Testis (tissue), 2 donors: ENCODE data around the gene FBXL17.

Experiments used
- POLR2A ChIP-seq: fragments of 450-650 bp; IDR thresholded peaks from one replicate; pipeline ENCODE4 v1.6.1; 2017; ENCODE audit warnings: antibody characterized with exemption, mild to moderate bottlenecking, moderate library complexity
- TF ChIP-seq, protein P1 (sequence below), 3 experiments: fragments of 450-650 bp in 2 of 3; fragments of 200-600 bp in 1 of 3; sonication (generic) in 1 of 3; IDR thresholded peaks; one replicate each; pipeline ENCODE4 v1.5.1; 2016 to 2019; ENCODE audit warnings: antibody characterized with exemption in 3 of 3, mild to moderate bottlenecking in 2 of 3, moderate library complexity in 1 of 3

DNA sequence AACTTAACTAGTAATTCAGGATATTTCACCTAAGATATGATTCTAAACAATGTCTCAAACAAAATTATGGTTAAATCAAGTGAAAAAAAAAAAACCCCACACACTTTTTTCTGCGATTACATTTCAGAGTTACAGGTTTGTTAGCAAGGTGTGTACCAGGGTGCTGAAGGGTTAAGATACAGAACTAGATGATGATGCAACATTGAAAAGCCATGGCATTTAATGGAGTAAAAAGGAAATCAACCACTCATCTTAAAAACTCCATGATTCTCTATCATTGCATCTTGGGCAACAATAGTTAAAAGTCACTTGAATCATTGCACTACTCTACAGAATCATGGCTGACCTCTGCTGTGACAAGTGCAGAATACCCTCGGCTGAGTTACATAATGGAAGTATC lies 440.9 kb downstream of the FBXL17 start:
- TF ChIP-seq, protein P1, sequence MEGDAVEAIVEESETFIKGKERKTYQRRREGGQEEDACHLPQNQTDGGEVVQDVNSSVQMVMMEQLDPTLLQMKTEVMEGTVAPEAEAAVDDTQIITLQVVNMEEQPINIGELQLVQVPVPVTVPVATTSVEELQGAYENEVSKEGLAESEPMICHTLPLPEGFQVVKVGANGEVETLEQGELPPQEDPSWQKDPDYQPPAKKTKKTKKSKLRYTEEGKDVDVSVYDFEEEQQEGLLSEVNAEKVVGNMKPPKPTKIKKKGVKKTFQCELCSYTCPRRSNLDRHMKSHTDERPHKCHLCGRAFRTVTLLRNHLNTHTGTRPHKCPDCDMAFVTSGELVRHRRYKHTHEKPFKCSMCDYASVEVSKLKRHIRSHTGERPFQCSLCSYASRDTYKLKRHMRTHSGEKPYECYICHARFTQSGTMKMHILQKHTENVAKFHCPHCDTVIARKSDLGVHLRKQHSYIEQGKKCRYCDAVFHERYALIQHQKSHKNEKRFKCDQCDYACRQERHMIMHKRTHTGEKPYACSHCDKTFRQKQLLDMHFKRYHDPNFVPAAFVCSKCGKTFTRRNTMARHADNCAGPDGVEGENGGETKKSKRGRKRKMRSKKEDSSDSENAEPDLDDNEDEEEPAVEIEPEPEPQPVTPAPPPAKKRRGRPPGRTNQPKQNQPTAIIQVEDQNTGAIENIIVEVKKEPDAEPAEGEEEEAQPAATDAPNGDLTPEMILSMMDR (IDR thresholded peaks at IDR 0.05): no peak
- no peak for TF ChIP-seq POLR2A
